HUES48 (cell line): ENCODE results near the gene GOLGA6C.
"Not testable (repeated sequence)": the region's sequence is repeated elsewhere in the genome, so short reads cannot be mapped to it uniquely, and the experiment has no call there.

Experiments
- H3K27ac ChIP-seq: one replicate; pipeline ENCODE4 v1.7.0; 2013; ENCODE audit warnings: low read depth, low read length, inconsistent platforms
- H3K27me3 ChIP-seq: 2 replicates; pipeline ENCODE4 v1.6.1; 2013; ENCODE audit warnings: mild to moderate bottlenecking, low read length; ENCODE audit not compliant: control insufficient read depth, insufficient read depth
- H3K36me3 ChIP-seq: 2 replicates; pipeline ENCODE4 v1.6.1; 2013; ENCODE audit warnings: low read length; ENCODE audit not compliant: control insufficient read depth, insufficient read depth
- H3K4me1 ChIP-seq: 2 replicates; pipeline ENCODE4 v1.6.1; 2013; ENCODE audit warnings: mild to moderate bottlenecking, low read length; ENCODE audit not compliant: control insufficient read depth, insufficient read depth
- H3K4me3 ChIP-seq: 2 replicates; pipeline ENCODE4 v1.5.1; 2013; ENCODE audit warnings: mild to moderate bottlenecking, low read depth, low read length
- H3K9ac ChIP-seq: 2 replicates; pipeline ENCODE4 v1.6.1; 2013; ENCODE audit warnings: mild to moderate bottlenecking, low read depth, low read length, moderate library complexity
- H3K9me3 ChIP-seq: 2 replicates; pipeline ENCODE4 v1.6.1; 2013; ENCODE audit warnings: low read length; ENCODE audit not compliant: control insufficient read depth, insufficient read depth

GOLGA6C gene

DNA sequence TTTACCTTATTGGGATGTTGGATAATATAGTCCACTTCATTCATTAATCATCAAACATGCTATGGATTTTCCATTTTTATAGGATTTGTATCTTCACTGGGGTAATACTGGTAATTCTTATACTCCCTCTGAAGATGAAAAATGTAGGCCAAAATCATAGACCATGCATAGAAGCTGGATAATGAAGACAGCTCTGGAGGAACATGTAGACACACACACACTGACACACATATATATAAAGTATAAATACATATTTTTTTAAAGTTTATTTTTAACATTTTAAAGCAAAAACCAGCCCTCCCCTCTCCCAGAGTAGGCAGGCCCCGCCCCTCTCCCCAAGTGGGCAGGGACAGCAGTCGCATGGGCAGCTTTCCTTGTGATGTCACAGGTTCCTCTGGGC lies at the start of gene GOLGA6C:
Gene GOLGA6C, plus strand, starts transcription at position 301 of the 400 bp plus-strand sequence. CDS start 265 bp downstream, outside the sequence.
- H3K9ac ChIP-seq, H3K4me1 ChIP-seq, H3K27me3 ChIP-seq, H3K9me3 ChIP-seq, H3K4me3 ChIP-seq, H3K36me3 ChIP-seq, H3K27ac ChIP-seq: not testable (repeated sequence)

DNA sequence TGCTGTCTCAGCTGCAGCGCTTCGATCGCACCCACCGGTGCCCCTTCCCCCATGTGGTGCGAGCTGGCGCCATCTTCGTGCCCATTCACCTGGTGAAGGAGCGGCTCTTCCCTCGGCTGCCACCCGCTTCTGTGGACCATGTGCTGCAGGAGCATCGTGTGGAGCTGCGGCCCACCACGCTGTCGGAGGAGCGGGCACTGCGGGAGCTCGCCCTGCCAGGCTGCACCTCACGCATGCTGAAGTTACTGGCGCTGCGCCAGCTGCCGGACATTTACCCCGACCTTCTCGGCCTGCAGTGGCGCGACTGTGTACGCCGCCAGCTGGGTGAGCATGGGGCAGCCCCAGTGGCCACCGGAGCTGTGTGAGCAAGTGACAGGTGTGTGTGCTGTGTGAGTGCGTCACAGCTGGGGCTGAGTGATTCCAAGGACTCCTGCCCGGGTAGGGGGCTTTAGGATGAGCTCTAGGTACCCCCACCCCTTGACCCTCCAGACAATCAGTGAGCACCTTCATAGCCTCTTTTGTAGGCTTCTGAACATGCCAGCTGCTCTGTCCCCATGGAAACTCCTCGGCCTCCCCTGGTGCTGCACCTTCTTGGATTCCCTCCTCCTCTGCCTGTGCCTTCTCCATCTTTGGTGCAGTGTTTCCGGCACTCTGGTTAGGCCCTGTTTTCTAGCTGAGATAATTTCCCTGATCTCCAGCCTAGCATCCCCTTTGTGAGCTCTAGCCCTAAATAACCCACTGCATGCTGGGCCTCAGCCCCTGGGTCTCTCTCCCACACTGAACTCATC lies 49.4 kb upstream of the GOLGA6C start:
- Histone ChIP-seq H3K9ac (no peak overlapping the region), H3K9me3 (no peaks in the 10 kb centered on the region)

DNA sequence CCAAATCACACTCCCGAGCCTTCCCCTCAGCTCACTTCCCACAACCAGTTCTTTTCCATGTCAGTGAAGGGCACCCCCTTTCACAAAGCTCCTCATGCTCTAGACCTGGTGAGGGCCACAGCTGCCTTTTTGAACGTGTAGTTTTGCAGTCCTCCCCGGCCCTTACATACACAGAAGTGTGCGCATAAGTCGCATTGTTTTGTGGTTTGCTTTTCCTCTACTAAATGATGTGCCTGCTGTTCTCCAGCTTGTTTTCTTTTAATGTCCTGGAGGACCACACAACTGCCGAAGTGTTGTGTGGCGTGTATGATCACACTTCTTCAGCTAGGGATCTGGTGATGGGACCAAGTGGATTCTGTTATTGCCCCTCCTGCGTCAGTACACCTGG lies 48.9 kb upstream of the GOLGA6C start:
- Histone ChIP-seq H3K9ac (no peak overlapping the region), H3K4me1 (peaks cover 3% of the 10 kb centered on the region; the same call in 1 of the 2 replicates), H3K4me3 (no peak overlapping the region), H3K27me3 (no peaks in the 10 kb centered on the region), H3K9me3 (no peaks in the 10 kb centered on the region), H3K36me3 (peaks cover 71% of the 10 kb centered on the region), H3K27ac (no peak overlapping the region)

More for the DNA sequence above, 49.4 kb upstream of the GOLGA6C start:
- H3K4me3 ChIP-seq: no peak overlapping the region
- peaks cover 6% of the 10 kb centered on the region; the same call in 1 of the 2 replicates for H3K4me1 ChIP-seq
- H3K27me3 ChIP-seq: no peaks in the 10 kb centered on the region
- H3K36me3 ChIP-seq: peaks cover 71% of the 10 kb centered on the region
- no peak overlapping the region for H3K27ac ChIP-seq

GRCh38 chr15:75210811-75211230 lies 47.3 kb upstream of the GOLGA6C start:
- Histone ChIP-seq H3K27me3 (no peaks in the 10 kb centered on the region), H3K27ac (no peak overlapping the region), H3K9ac (no peak overlapping the region), H3K4me1 (peaks cover 5% of the 10 kb centered on the region), H3K4me3 (no peak overlapping the region), H3K9me3 (no peaks in the 10 kb centered on the region), H3K36me3 (peaks cover 66% of the 10 kb centered on the region)

DNA sequence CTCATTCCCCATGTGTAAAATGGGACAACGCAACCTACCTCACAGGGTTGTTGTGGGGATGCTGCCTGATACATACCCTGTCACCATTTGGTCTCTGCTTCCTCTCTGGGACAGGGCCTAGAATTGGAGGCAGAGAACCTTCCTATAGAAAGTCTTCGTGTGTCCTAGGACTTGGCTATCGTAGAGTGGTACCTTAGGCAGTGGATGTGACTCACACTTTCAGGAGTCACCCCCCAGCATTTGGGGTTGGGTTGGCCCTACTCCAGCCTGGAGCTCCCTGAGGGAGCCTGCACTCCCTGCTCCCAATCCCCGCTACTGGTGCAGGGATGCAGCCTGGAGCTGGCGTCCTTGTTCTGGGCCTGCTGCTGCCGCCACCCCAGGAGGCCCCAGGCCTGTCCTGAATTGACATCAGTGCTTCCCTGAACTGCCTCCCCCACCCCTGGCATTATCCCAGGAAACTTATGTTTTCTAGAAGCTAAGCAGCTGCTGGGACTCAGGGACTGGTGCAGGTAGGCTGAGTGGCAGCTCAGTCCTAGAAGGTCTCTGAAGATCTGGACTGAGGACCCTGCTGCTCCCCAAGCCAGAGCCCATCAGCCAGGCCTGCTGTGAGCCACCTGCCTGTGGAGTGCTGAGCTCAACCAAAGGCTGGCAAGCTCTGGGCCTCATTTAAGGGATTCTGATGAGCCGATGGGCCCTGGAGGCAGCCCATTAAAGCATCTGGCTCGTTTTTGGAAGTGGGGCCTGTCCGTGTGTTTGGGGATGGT lies 46.5 kb upstream of the GOLGA6C start:
- no peaks in the 10 kb centered on the region for H3K27me3 ChIP-seq
- H3K9ac ChIP-seq: no peak overlapping the region
- H3K9me3 ChIP-seq: no peaks in the 10 kb centered on the region
- peaks cover 5% of the 10 kb centered on the region for H3K4me1 ChIP-seq
- peaks cover 59% of the 10 kb centered on the region for H3K36me3 ChIP-seq
- H3K4me3 ChIP-seq: no peak overlapping the region
- no peak overlapping the region for H3K27ac ChIP-seq

- H3K4me1 ChIP-seq: peaks cover 5% of the 10 kb centered on the region
- no peaks in the 10 kb centered on the region for H3K9me3 ChIP-seq
- H3K27ac ChIP-seq: no peak overlapping the region
- no peak overlapping the region for H3K4me3 ChIP-seq
- H3K9ac ChIP-seq: no peak overlapping the region
- peaks cover 53% of the 10 kb centered on the region for H3K36me3 ChIP-seq
- H3K27me3 ChIP-seq: no peaks in the 10 kb centered on the region
These were observed 45.8 kb upstream of the GOLGA6C start for GRCh38 chr15:75212200-75212858.

DNA sequence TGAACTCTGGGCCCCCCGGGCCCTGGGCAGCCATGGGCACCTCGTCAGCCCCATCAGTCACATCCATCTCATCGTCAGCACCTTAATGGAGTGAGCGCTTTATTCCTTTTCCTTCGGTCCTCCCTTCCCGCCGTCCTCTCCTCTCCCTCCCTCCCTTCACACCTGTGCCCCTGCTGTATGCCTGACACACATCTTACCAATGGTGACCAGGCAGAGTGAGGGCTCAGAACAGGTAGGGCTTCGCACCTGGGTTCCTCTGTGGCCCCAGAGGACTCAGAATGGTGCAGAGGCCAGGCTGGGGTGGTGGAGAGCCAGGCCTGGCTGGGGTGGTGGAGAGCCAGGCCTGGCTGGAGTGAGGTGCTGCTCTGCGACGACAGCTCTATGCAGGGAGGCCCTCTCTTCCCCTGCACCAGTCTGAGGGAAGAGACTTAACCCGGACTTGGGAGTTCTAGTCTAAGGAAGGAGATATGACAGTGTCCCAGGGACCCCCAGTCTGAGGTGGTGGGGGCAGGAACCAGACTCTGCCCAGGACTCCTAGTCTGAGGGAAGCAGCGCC lies 44.8 kb upstream of the GOLGA6C start:
- Histone ChIP-seq H3K36me3 (peaks cover 43% of the 10 kb centered on the region), H3K27ac (no peak overlapping the region)

GRCh38 chr15:75213768-75214221 lies 44.3 kb upstream of the GOLGA6C start:
- H3K9ac ChIP-seq: no peak overlapping the region
- no peaks in the 10 kb centered on the region for H3K9me3 ChIP-seq
- H3K36me3 ChIP-seq: peaks cover 38% of the 10 kb centered on the region
- H3K4me3 ChIP-seq: no peak overlapping the region
- H3K27me3 ChIP-seq: no peaks in the 10 kb centered on the region
- H3K27ac ChIP-seq: no peak overlapping the region
- H3K4me1 ChIP-seq: peaks cover 5% of the 10 kb centered on the region

More for the DNA sequence above, 44.8 kb upstream of the GOLGA6C start:
- Histone ChIP-seq H3K9me3 (no peaks in the 10 kb centered on the region), H3K4me1 (peaks cover 5% of the 10 kb centered on the region), H3K4me3 (no peak overlapping the region), H3K9ac (no peak overlapping the region), H3K27me3 (no peaks in the 10 kb centered on the region)

DNA sequence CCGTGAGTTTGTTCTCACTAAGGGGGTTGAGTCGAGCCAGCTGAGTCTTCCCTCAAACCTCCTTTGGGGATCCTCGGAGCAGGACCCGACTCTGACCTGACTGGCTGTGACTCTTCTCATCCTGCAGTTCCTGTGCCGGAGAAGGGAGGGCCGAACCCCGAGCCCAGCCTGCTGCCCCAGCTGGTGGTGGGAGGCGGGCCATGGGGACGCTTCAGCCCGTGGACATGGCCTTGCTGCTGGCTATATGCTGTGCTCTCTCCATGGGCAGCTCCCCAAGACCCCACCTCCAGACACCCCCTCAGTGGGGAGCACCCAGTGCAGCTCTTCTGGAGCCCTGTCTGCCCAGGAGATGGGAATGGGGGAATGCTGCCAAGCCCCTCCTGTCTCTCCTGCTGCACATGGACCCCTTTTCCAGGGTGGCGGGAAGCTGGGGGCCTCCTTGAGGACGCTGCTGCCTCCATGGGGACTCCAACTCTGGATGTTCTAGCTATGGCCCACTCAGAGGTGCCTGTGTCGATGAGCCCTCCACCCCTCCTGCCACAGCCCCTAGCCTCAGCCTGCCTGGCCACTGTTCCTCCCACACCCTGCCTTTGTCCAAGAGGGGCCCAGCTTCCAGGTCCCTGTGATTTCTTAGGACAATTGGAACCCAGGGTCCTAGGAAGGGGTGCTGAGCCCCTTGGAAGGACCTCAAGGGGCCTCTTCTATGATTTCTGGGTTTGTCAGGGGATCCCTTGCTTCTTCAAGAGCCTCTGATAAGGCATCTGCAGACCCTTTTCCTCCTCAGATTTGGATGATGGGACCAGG lies 43.6 kb upstream of the GOLGA6C start:
- no peak overlapping the region for H3K9ac ChIP-seq
- H3K9me3 ChIP-seq: no peaks in the 10 kb centered on the region
- no peak overlapping the region for H3K27ac ChIP-seq
- peaks cover 5% of the 10 kb centered on the region for H3K4me1 ChIP-seq
- H3K36me3 ChIP-seq: peaks cover 31% of the 10 kb centered on the region
- no peak overlapping the region for H3K4me3 ChIP-seq
- no peaks in the 10 kb centered on the region for H3K27me3 ChIP-seq
